ENCODE measurements around the gene ADGRA1. TPM values are rescaled to one million over a fixed set of nuclear protein-coding genes. Genes with fewer than 3 reads are reported as not detected.

The ADGRA1 gene
- total RNA-seq, 5 donors from 2014 or later (not counting 1 experiment from before 2014, with no cell fraction given) = not detected

DNA sequence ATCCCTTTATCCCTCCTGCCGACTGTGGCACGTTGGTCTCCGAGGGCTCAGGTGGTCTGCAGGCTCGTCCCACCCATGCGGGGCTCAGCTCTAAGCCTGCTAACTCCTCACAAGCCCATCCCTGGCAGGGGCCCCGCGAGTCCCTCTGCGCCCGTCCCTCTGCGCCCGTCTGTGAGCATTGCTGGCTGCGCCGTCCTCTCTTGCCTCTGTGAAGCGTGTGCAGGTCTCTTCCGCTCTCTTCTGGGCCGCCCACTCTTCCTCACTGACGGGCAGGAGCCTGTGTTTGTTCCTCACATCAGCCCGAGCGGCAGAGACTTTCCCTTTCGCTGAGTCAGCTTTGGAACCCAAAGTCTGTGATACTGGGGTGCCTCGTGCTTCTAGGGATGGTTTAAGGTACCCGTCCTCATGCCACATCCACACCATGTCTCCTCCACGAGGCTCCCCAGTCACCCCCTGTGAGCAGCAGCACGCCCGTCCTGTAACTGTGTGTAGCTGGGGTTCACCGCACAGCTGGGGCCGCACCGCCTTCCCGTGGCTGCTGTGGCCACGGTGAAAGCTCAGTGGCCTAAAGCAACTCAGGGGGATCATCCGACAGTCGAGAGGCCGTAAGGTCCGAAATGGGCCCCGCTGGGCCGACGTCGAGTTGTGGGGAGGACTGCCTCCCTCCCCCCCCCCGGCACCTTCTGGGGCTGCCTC lies 35.5 kb downstream of the ADGRA1 start:
- WGBS (ENCODE audit: insufficient coverage) = 63% methylated on average over 32 of the region's 39 CpGs
- no peak overlapping the region for H3K27ac Mint-ChIP-seq
- H3K27me3 ChIP-seq (replicated peaks in 1 of 2; ENCODE audit: control insufficient read depth in 2 of 2, extremely low read depth in 1 of 2, insufficient read depth in 2 of 2, low read length in 1 of 2) = peaks cover 0 to 49% of the 10 kb centered on the region in 2 experiments
- no peak overlapping the region for H3K27ac ChIP-seq (ENCODE audit: low read length)
- H3K4me3 Mint-ChIP-seq = peak overlapping the region in 2 of 3 donors; percentile 28 to 34
- DNase-seq (peak in 1 of 35 experiments; percentile 1), ATAC-seq (replicated peaks in 1 of 4) (no peak)
- POLR2A ChIA-PET = no interaction called here
- H3K9me3 ChIP-seq = no peaks in the 10 kb centered on the region
- peaks cover 19 to 25% of the 10 kb centered on the region in 2 donors for H3K27me3 Mint-ChIP-seq
- H3K36me3 ChIP-seq (ENCODE audit: control insufficient read depth in 2 of 2, extremely low read depth in 1 of 2, insufficient read depth in 1 of 2, low read length in 1 of 2) = no peaks in the 10 kb centered on the region
- H3K4me1 Mint-ChIP-seq = peaks cover 0 to 12% (median 8%) of the 10 kb centered on the region in 3 donors
- H3K36me3 Mint-ChIP-seq = no peaks in the 10 kb centered on the region
- peaks cover 0 to 9% of the 10 kb centered on the region in 2 experiments for H3K4me1 ChIP-seq (ENCODE audit: control insufficient read depth in 1 of 2, extremely low read depth in 1 of 2, insufficient read depth in 2 of 2, low read length in 2 of 2)
- peaks cover 0 to 6% (median 3%) of the 10 kb centered on the region in 3 donors for H3K9me3 Mint-ChIP-seq
- H3K4me3 ChIP-seq (ENCODE audit: control insufficient read depth in 1 of 2, extremely low read depth in 1 of 2, low read length in 1 of 2) = no peak overlapping the region
- CTCF ChIA-PET = no interaction called here

GRCh38 chr10:133123746-133124356 lies 36.1 kb downstream of the ADGRA1 start:
- POLR2A ChIA-PET = no interaction called here
- peaks cover 0 to 9% of the 10 kb centered on the region in 2 experiments for H3K4me1 ChIP-seq (ENCODE audit: control insufficient read depth in 1 of 2, extremely low read depth in 1 of 2, insufficient read depth in 2 of 2, low read length in 2 of 2)
- H3K27me3 Mint-ChIP-seq = peaks cover 19 to 25% of the 10 kb centered on the region in 2 donors
- peak in 1 of 35 experiments; percentile 2 for DNase-seq
- H3K36me3 ChIP-seq (ENCODE audit: control insufficient read depth in 2 of 2, extremely low read depth in 1 of 2, insufficient read depth in 1 of 2, low read length in 1 of 2) = no peaks in the 10 kb centered on the region
- no peak overlapping the region for H3K27ac ChIP-seq (ENCODE audit: low read length)
- ATAC-seq (replicated peaks in 1 of 4) = no peak
- H3K9me3 Mint-ChIP-seq = peaks cover 0 to 5% (median 1%) of the 10 kb centered on the region in 3 donors
- no peaks in the 10 kb centered on the region for H3K36me3 Mint-ChIP-seq
- no peak overlapping the region for H3K27ac Mint-ChIP-seq
- no peaks in the 10 kb centered on the region for H3K9me3 ChIP-seq
- peak overlapping the region in 1 of 3 donors; percentile 19 for H3K4me3 Mint-ChIP-seq
- H3K4me1 Mint-ChIP-seq = peaks cover 0 to 12% (median 8%) of the 10 kb centered on the region in 3 donors
- H3K27me3 ChIP-seq (replicated peaks in 1 of 2; ENCODE audit: control insufficient read depth in 2 of 2, extremely low read depth in 1 of 2, insufficient read depth in 2 of 2, low read length in 1 of 2) = peaks cover 0 to 49% of the 10 kb centered on the region in 2 experiments
- WGBS (ENCODE audit: insufficient coverage) = 85% methylated on average over 20 of the region's 23 CpGs
- H3K4me3 ChIP-seq (ENCODE audit: control insufficient read depth in 1 of 2, extremely low read depth in 1 of 2, low read length in 1 of 2) = no peak overlapping the region
- CTCF ChIA-PET = no interaction called here

DNA sequence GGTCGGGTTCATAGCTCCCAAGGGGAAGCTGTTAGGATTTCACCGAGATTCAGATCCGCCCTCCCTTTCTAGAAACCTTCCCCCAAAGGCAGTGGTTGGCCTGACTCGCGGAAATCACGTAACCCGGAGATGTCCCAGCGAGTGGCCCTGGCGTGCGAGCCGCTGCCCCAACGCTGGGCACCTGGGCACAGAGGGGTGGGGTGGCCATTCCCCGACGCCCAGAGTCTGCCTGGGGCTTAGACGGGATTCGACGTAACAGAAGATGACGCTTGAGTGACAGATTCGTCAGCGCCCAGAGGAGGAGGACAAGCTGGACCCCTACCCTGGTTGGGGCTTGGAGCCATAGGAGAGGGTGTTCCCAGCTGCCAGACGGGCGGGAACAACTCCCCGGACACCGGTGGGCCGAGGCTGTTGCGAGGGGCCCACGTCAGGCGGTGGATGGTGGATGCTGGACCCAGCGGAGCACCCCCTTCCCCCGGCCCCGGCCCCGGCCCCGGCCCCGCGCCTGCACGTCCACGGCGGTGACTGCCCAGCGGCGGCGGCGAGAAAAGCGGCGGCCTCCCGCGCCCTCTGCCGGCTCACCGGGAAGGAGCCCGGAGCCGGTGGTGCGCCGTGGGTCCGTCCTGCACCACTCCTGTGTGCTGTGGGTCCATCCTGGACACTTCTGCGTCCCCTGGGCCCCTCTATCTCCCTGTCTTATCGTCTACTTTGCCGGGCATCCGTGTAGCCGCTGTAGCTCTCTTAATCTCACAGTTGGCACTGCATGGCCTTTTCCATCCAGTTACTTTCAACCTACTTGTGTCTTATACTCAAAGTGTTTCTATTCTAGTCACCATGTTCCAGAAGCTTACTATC lies 36.9 kb downstream of the ADGRA1 start:
- H3K4me1 ChIP-seq (ENCODE audit: control insufficient read depth in 1 of 2, extremely low read depth in 1 of 2, insufficient read depth in 2 of 2, low read length in 2 of 2) = peaks cover 0 to 9% of the 10 kb centered on the region in 2 experiments
- Mint-ChIP-seq H3K9me3 (peaks cover 0 to under 1% (median 0%) of the 10 kb centered on the region in 3 donors), H3K27ac (no peak overlapping the region), H3K4me3 (peak overlapping the region in 1 of 3 donors; percentile 19), H3K27me3 (peaks cover 19 to 25% of the 10 kb centered on the region in 2 donors), H3K36me3 (no peaks in the 10 kb centered on the region), H3K4me1 (peaks cover 0 to 12% (median 8%) of the 10 kb centered on the region in 3 donors)
- H3K27ac ChIP-seq (ENCODE audit: low read length) = no peak overlapping the region
- ChIA-PET POLR2A (no interaction called here), CTCF (no interaction called here)
- H3K9me3 ChIP-seq = no peaks in the 10 kb centered on the region
- 49% methylated on average over 42 of the region's 58 CpGs for WGBS (ENCODE audit: insufficient coverage)
- H3K4me3 ChIP-seq (ENCODE audit: control insufficient read depth in 1 of 2, extremely low read depth in 1 of 2, low read length in 1 of 2) = no peak overlapping the region
- DNase-seq (peak in 1 of 35 experiments; percentile 14), ATAC-seq (replicated peaks in 1 of 4) (peak in 1 of 4 experiments; percentile 20)
- peaks cover 0 to 49% of the 10 kb centered on the region in 2 experiments for H3K27me3 ChIP-seq (replicated peaks in 1 of 2; ENCODE audit: control insufficient read depth in 2 of 2, extremely low read depth in 1 of 2, insufficient read depth in 2 of 2, low read length in 1 of 2)
- no peaks in the 10 kb centered on the region for H3K36me3 ChIP-seq (ENCODE audit: control insufficient read depth in 2 of 2, extremely low read depth in 1 of 2, insufficient read depth in 1 of 2, low read length in 1 of 2)

DNA sequence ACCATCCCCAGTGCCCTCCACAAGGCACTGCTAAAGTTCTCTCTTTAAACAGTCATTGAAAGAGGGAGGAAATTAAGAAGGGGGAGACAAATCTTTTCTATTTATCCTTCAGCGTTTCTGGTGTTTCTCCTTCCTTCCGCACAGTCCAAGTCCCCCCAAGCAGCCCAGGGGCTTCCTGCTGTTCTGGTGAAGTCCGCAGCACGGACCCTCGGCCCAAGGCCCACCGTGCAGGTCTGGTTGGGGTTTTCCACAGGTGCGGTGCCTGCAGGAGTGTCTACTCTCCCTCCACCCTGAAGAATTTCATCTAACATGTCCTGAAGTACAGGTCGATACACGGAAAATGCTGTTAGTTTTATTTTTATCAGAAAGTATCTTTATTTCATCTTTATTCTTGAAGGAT lies 38.2 kb downstream of the ADGRA1 start:
- Histone ChIP-seq H3K27ac (ENCODE audit: low read length) (no peak overlapping the region), H3K27me3 (replicated peaks in 1 of 2; ENCODE audit: control insufficient read depth in 2 of 2, extremely low read depth in 1 of 2, insufficient read depth in 2 of 2, low read length in 1 of 2) (peaks cover 0 to 49% of the 10 kb centered on the region in 2 experiments), H3K4me3 (ENCODE audit: control insufficient read depth in 1 of 2, extremely low read depth in 1 of 2, low read length in 1 of 2) (no peak overlapping the region), H3K4me1 (ENCODE audit: control insufficient read depth in 1 of 2, extremely low read depth in 1 of 2, insufficient read depth in 2 of 2, low read length in 2 of 2) (peaks cover 0 to 9% of the 10 kb centered on the region in 2 experiments), H3K36me3 (ENCODE audit: control insufficient read depth in 2 of 2, extremely low read depth in 1 of 2, insufficient read depth in 1 of 2, low read length in 1 of 2) (no peaks in the 10 kb centered on the region), H3K9me3 (no peaks in the 10 kb centered on the region)
- no peak for DNase-seq
- Mint-ChIP-seq H3K27me3 (peaks cover 19 to 25% of the 10 kb centered on the region in 2 donors), H3K27ac (no peak overlapping the region), H3K4me1 (peaks cover 0 to 12% (median 8%) of the 10 kb centered on the region in 3 donors), H3K36me3 (no peaks in the 10 kb centered on the region), H3K4me3 (no peak overlapping the region), H3K9me3 (no peaks in the 10 kb centered on the region)
- ATAC-seq (replicated peaks in 1 of 4) = no peak
- WGBS (ENCODE audit: insufficient coverage) = 91% methylated on average over 5 of the region's 9 CpGs
- POLR2A ChIA-PET = no interaction called here
- CTCF ChIA-PET = no interaction called here

GRCh38 chr10:133126431-133127290 lies 38.9 kb downstream of the ADGRA1 start:
- H3K4me1 Mint-ChIP-seq = peaks cover 0 to 12% (median 8%) of the 10 kb centered on the region in 3 donors
- no peaks in the 10 kb centered on the region for H3K9me3 ChIP-seq
- no peaks in the 10 kb centered on the region for H3K36me3 Mint-ChIP-seq
- no peak for DNase-seq
- peaks cover 19 to 25% of the 10 kb centered on the region in 2 donors for H3K27me3 Mint-ChIP-seq
- H3K27me3 ChIP-seq (replicated peaks in 1 of 2; ENCODE audit: control insufficient read depth in 2 of 2, extremely low read depth in 1 of 2, insufficient read depth in 2 of 2, low read length in 1 of 2) = peaks cover 0 to 46% of the 10 kb centered on the region in 2 experiments
- no peak overlapping the region for H3K4me3 ChIP-seq (ENCODE audit: control insufficient read depth in 1 of 2, extremely low read depth in 1 of 2, low read length in 1 of 2)
- H3K27ac ChIP-seq (ENCODE audit: low read length) = no peak overlapping the region
- POLR2A ChIA-PET = no interaction called here
- CTCF ChIA-PET = no interaction called here
- no peaks in the 10 kb centered on the region for H3K9me3 Mint-ChIP-seq
- no peak overlapping the region for H3K4me3 Mint-ChIP-seq
- no peak overlapping the region for H3K27ac Mint-ChIP-seq
- WGBS (ENCODE audit: insufficient coverage) = 95% methylated on average over 52 of the region's 57 CpGs
- no peaks in the 10 kb centered on the region for H3K36me3 ChIP-seq (ENCODE audit: control insufficient read depth in 2 of 2, extremely low read depth in 1 of 2, insufficient read depth in 1 of 2, low read length in 1 of 2)
- no peak for ATAC-seq (replicated peaks in 1 of 4)
- peaks cover 0 to 9% of the 10 kb centered on the region in 2 experiments for H3K4me1 ChIP-seq (ENCODE audit: control insufficient read depth in 1 of 2, extremely low read depth in 1 of 2, insufficient read depth in 2 of 2, low read length in 2 of 2)
